HCT116 (cell line): Measurements from ENCODE around the gene FGF10.

Experiments
- CEBPB ChIP-seq: IDR thresholded peaks from 2 replicates; pipeline ENCODE4 v1.6.1; 2012; ENCODE audit warnings: low read depth
- CTCF ChIP-seq, 3 experiments: fragments of 200-600 bp in 1 of 3; sonication (generic) in 1 of 3; IDR thresholded peaks in 2 of 3; conservative IDR thresholded peaks in 1 of 3; 2 replicates each; pipeline ENCODE4 v1.5.1; 2012 to 2017; ENCODE audit warnings: low read depth in 2 of 3, low read length in 2 of 3, antibody characterized with exemption in 1 of 3, borderline replicate concordance in 1 of 3, control low read depth in 1 of 3, mild to moderate bottlenecking in 1 of 3, mixed read lengths in 1 of 3, mixed run types in 1 of 3, moderate library complexity in 1 of 3; ENCODE audit not compliant: insufficient read depth in 1 of 3
- ELF1 ChIP-seq: IDR thresholded peaks from 2 replicates; pipeline ENCODE4 v1.6.1; 2012; ENCODE audit warnings: low read depth, borderline replicate concordance
- EZH2 ChIP-seq: fragments of 200-600 bp; sonication (generic); IDR thresholded peaks from 2 replicates; pipeline ENCODE4 v1.6.1; 2017; ENCODE audit warnings: antibody characterized with exemption, mixed run types
- FOSL1 ChIP-seq: IDR thresholded peaks from 2 replicates; pipeline ENCODE4 v1.6.1; 2012; ENCODE audit warnings: low read depth
- JUND ChIP-seq: IDR thresholded peaks from 2 replicates; pipeline ENCODE4 v1.6.1; 2012
- POLR2A ChIP-seq: IDR thresholded peaks from 2 replicates; pipeline ENCODE4 v1.7.0; 2011; ENCODE audit warnings: borderline replicate concordance; ENCODE audit not compliant: insufficient read depth, insufficient read length; ENCODE audit errors: extremely low read depth
- POLR2AphosphoS5 ChIP-seq: IDR thresholded peaks from 2 replicates; pipeline ENCODE4 v1.6.1; 2011; ENCODE audit warnings: mild to moderate bottlenecking, low read depth, low read length, moderate library complexity
- RAD21 ChIP-seq: IDR thresholded peaks from 2 replicates; pipeline ENCODE4 v1.6.1; 2012; ENCODE audit warnings: low read depth, mild to moderate bottlenecking
- SP1 ChIP-seq: IDR thresholded peaks from 2 replicates; pipeline ENCODE4 v1.6.1; 2012; ENCODE audit warnings: low read depth
- YY1 ChIP-seq: IDR thresholded peaks from 2 replicates; pipeline ENCODE4 v1.6.1; 2011; ENCODE audit warnings: low read length, low read depth, moderate library complexity, mild to moderate bottlenecking; ENCODE audit not compliant: insufficient replicate concordance; ENCODE audit errors: extremely low read depth
- ZFX ChIP-seq: fragments of 450-650 bp; IDR thresholded peaks from 2 replicates; pipeline ENCODE4 v1.6.1; 2017
- ZNF274 ChIP-seq: fragments of 200-500 bp; sonication (Bioruptor generic); IDR thresholded peaks from 2 replicates; pipeline ENCODE4 v1.6.1; 2014; ENCODE audit warnings: mild to moderate bottlenecking, low read depth, low read length, inconsistent platforms
- TF ChIP-seq, protein P1 (sequence below): IDR thresholded peaks from 2 replicates; pipeline ENCODE4 v1.6.1; 2012

DNA sequence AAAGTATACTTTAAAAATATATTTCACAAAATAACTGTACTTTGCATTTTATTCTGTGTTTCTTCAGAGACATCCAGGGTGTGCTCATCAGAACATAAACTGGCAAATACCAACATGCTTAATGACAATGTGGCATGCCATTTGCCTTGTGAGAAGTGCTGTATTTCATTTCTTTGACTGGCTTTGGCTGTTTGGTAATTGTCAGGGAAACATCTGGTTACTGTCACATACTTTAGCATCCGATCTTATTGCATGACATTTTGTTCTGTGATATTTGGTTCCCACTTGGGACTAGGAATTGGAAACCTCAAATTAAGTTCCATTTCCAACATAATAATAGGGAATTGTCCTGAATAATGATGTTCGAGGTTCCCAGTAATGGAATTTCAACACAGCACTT, 96.5 kb downstream of the FGF10 start:
- TF ChIP-seq EZH2 (no peak), CTCF (IDR thresholded peaks at IDR 0.05 in 2 of 3, conservative IDR thresholded peaks at IDR 0.05 in 1 of 3; ENCODE audit: borderline replicate concordance in 1 of 3, insufficient read depth in 1 of 3, low read depth in 2 of 3, low read length in 2 of 3) (no peak), SP1 (no peak), POLR2AphosphoS5 (no peak), ELF1 (no peak), POLR2A (no peak), FOSL1 (no peak), ZFX (no peak), ZNF274 (no peak), YY1 (no peak), CEBPB (no peak), RAD21 (no peak), JUND (no peak)
- TF ChIP-seq, protein P1, sequence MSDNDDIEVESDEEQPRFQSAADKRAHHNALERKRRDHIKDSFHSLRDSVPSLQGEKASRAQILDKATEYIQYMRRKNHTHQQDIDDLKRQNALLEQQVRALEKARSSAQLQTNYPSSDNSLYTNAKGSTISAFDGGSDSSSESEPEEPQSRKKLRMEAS: no peak
